Measurements from ENCODE around the gene P2RX3. TPM values are rescaled to one million over a fixed set of nuclear protein-coding genes. Genes with fewer than 3 reads are reported as not detected.

The P2RX3 gene
- total RNA-seq, 1 experiment from 2014 or later: not detected

- intact Hi-C loops (cut with micrococcal nuclease; ENCODE audit: unreplicated experiment): no loop called here
- H4K20me1 ChIP-seq (ENCODE audit: insufficient read depth): no peaks in the 10 kb centered on the region
- H3K36me3 ChIP-seq (ENCODE audit: low read depth): no peaks in the 10 kb centered on the region
- no peak overlapping the region for H3K4me2 ChIP-seq
- no peak overlapping the region for H3K27ac ChIP-seq
- H3F3A ChIP-seq (ENCODE audit: insufficient read depth, low read depth): no peaks in the 10 kb centered on the region
- POLR2A ChIA-PET (ENCODE audit: unreplicated experiment): no interaction called here
- H3K9me3 ChIP-seq (ENCODE audit: insufficient read depth, low read depth): no peaks in the 10 kb centered on the region
- no peak overlapping the region for H2AFZ ChIP-seq
- H3K4me1 ChIP-seq (replicated peaks; ENCODE audit: insufficient read depth): no peaks in the 10 kb centered on the region
- TF ChIP-seq CTCF (conservative IDR thresholded peaks at IDR 0.05): no peak
- no peak for TF ChIP-seq EZH2 (IDR thresholded peaks at IDR 0.05; ENCODE audit: low read depth)
- no peak overlapping the region for H3K4me3 ChIP-seq
- BruUV-seq (replicated peaks): no TSS peak
- no peaks in the 10 kb centered on the region for H3K9me2 ChIP-seq (ENCODE audit: insufficient read depth)
- DNase-seq: no peak
- CTCF ChIA-PET: interaction anchor here (1.0 kb wide), 1 partner anchor 50 kb away, joined by 7 read pairs; no protein-coding TSS in a partner anchor
- peaks cover 99% of the 10 kb centered on the region for H3K27me3 ChIP-seq (ENCODE audit: insufficient read depth, low read depth)
- H3K79me2 ChIP-seq (ENCODE audit: low read depth): no peaks in the 10 kb centered on the region
These were observed 48.2 kb downstream of the P2RX3 start for GRCh38 chr11:57386178-57386940.

GRCh38 chr11:57387289-57388030 lies 49.3 kb downstream of the P2RX3 start:
- DNase-seq: no peak
- Histone ChIP-seq H3K4me1 (replicated peaks; ENCODE audit: insufficient read depth) (no peaks in the 10 kb centered on the region), H3K79me2 (ENCODE audit: low read depth) (no peaks in the 10 kb centered on the region), H3K4me3 (no peak overlapping the region), H3K9me3 (ENCODE audit: insufficient read depth, low read depth) (no peaks in the 10 kb centered on the region), H3K4me2 (no peak overlapping the region), H4K20me1 (ENCODE audit: insufficient read depth) (no peaks in the 10 kb centered on the region), H3K27ac (no peak overlapping the region), H2AFZ (no peak overlapping the region), H3K36me3 (ENCODE audit: low read depth) (no peaks in the 10 kb centered on the region), H3K27me3 (ENCODE audit: insufficient read depth, low read depth) (peaks cover 99% of the 10 kb centered on the region), H3F3A (ENCODE audit: insufficient read depth, low read depth) (no peaks in the 10 kb centered on the region), H3K9me2 (ENCODE audit: insufficient read depth) (no peaks in the 10 kb centered on the region)
- BruUV-seq (replicated peaks): no TSS peak
- POLR2A ChIA-PET (ENCODE audit: unreplicated experiment): no interaction called here
- intact Hi-C loops (cut with micrococcal nuclease; ENCODE audit: unreplicated experiment): no loop called here
- CTCF ChIA-PET: no interaction called here
- no peak for TF ChIP-seq CTCF (conservative IDR thresholded peaks at IDR 0.05)
- no peak for TF ChIP-seq EZH2 (IDR thresholded peaks at IDR 0.05; ENCODE audit: low read depth)

GRCh38 chr11:57390535-57390934 lies 52.4 kb downstream of the P2RX3 start, which contains the start of gene PRG2:
PRG2 (minus strand) TSS chr11:57390650; CDS start chr11:57389944, 706 bp downstream.
- intact Hi-C loops (cut with micrococcal nuclease; ENCODE audit: unreplicated experiment): no loop called here
- Histone ChIP-seq H3K4me3 (no peak within 1 kb of the TSS), H3K36me3 (ENCODE audit: low read depth) (no peaks in the 10 kb centered on the region)

More at GRCh38 chr11:57390535-57390934, 52.4 kb downstream of the P2RX3 start, which contains the start of gene PRG2:
- Histone ChIP-seq H3K79me2 (ENCODE audit: low read depth) (no peaks in the 10 kb centered on the region), H3K9me3 (ENCODE audit: insufficient read depth, low read depth) (no peaks in the 10 kb centered on the region), H4K20me1 (ENCODE audit: insufficient read depth) (no peaks in the 10 kb centered on the region), H3F3A (ENCODE audit: insufficient read depth, low read depth) (no peaks in the 10 kb centered on the region), H3K9me2 (ENCODE audit: insufficient read depth) (no peaks in the 10 kb centered on the region), H2AFZ (no peak within 1 kb of the TSS), H3K4me2 (no peak within 1 kb of the TSS), H3K27me3 (ENCODE audit: insufficient read depth, low read depth) (peaks cover 99% of the 10 kb centered on the region), H3K27ac (no peak within 1 kb of the TSS), H3K4me1 (replicated peaks; ENCODE audit: insufficient read depth) (no peaks in the 10 kb centered on the region)
- BruUV-seq (replicated peaks): no TSS peak
- TF ChIP-seq EZH2 (IDR thresholded peaks at IDR 0.05; ENCODE audit: low read depth) (no peak), CTCF (conservative IDR thresholded peaks at IDR 0.05) (no peak)
- CTCF ChIA-PET: no interaction called here
- POLR2A ChIA-PET (ENCODE audit: unreplicated experiment): no interaction called here
- no peak for DNase-seq

All from PC-9 (cell line).